G401 (cell line): ENCODE data around the gene CDK17. TPM values are rescaled to one million over a fixed set of nuclear protein-coding genes. Genes with fewer than 3 reads are reported as not detected.
"Not testable (repeated sequence)": the region's sequence is repeated elsewhere in the genome, so short reads cannot be mapped to it uniquely, and the experiment has no call there.

ENCODE experiments used
- DNase-seq: peaks from one replicate; pipeline ENCODE4 v3.0.0-alpha.2; 2015; ENCODE audit warnings: low spot score
- in situ Hi-C: cut with HindIII; loops from 2 replicates; pipeline ENCODE4 v1.10.0; 2016; ENCODE audit warnings: low sequenced_read_pairs, mixed read lengths
- total RNA-seq: library from RNA; depleted of rRNA; stranded (reverse); fragments of >200 nt; shearing (Covaris generic); gene quantifications from 2 replicates; pipeline ENCODE4 v1.2.3, GENCODE V29; 2014; rRNA removed

Gene CDK17
- total RNA-seq: 13.9 and 26.2 TPM in 2 replicates

GRCh38 chr12:96399919-96400630 is at the start of gene CDK17:
Gene CDK17 (minus strand): TSS chr12:96400439. CDS start chr12:96334836, 65,603 bp downstream.
- DNase-seq: peak; percentile 76
- in situ Hi-C loops: no loop called here

GRCh38 chr12:96448300-96448699 is 48.1 kb upstream of the CDK17 start:
- in situ Hi-C loops: no loop called here
- DNase-seq: no peak

GRCh38 chr12:96447256-96447655 is 47.0 kb upstream of the CDK17 start:
- in situ Hi-C loops: no loop called here
- no peak for DNase-seq

DNA sequence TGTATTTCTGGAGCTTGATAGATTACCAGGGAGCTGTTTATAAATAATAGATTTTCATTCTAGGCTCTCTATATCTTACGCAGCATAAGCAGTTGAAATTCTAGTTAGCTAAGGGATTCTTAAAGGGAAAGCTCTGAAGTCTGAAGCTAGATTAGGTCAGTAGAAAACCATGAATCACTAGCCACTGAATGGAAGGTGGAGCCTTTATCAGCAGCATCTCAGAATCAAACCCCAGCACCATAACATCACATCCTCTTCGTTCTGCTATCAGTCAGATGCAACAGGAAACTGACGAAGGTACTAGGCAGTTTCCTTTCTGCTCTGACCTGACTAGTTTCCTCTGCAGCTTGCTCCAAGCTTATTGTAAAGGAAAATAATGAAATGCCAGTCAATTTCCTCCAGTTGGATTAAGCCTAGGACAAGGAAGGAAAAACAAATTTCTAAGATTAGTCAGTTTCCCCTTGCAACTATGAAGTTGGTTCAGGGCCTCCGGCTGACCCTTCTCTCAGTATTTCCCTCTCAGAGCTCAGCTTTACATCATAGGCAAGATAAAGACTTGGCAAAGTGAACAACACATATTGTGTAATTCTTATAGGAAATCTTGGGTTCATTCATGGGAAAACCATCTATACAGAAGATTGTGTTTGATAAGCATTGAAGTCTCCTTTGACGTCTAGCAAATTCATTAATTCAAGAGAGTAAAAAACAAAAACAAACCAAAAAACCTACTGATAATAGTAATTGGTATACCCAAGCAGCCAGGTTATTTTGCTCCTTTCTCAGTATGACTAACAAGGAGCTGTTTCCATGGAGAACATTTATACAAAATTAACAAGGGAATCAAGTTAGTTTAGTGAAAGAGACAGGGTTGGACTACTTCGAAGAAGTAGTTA is 45.7 kb upstream of the CDK17 start:
- no peak for DNase-seq
- in situ Hi-C loops: no loop called here

- in situ Hi-C loops: no loop called here
- no peak for DNase-seq
Measured at GRCh38 chr12:96444399-96444798, 44.2 kb upstream of the CDK17 start.

GRCh38 chr12:96442906-96443305 is 42.7 kb upstream of the CDK17 start:
- in situ Hi-C loops: no loop called here
- DNase-seq: no peak

DNA sequence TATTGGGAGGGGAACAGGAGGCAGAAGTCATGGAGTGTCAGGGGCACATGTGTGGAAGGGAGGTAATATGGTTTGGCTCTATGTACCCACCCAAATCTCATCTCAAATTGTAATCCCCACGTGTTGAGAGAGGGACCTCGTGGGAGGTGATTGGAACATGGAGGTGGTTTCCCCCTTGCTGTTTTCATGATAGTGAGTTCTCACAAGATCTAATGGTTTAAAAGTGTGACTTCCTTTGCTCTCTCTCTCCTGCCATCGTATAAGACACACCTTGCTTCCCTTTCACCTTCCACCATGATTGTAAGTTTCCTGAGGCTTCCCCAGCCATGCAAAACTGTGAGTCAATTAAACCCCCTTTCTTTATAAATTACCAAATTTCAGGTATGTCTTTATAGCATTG is 41.6 kb upstream of the CDK17 start:
- DNase-seq: no peak
- in situ Hi-C loops: no loop called here

DNA sequence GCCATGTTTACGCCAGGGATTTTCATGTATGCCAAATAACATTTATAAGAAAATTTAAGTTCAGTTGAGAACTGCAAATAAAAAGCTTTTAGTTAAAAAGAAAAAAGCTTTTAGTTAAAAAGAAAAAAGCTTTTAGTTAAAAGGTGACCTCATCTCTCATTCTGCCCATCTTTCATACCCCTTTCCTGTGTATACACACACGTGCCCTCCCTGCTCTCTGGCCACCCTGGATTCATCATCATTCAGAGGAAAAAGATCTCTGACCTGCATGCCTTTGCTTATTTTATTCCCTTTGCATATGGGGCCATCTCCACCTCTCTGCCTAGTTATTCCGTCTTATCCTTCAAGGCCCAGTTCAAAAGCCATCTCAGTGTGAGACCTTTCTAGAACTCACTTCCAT is 38.1 kb upstream of the CDK17 start:
- no peak for DNase-seq
- in situ Hi-C loops: no loop called here

DNA sequence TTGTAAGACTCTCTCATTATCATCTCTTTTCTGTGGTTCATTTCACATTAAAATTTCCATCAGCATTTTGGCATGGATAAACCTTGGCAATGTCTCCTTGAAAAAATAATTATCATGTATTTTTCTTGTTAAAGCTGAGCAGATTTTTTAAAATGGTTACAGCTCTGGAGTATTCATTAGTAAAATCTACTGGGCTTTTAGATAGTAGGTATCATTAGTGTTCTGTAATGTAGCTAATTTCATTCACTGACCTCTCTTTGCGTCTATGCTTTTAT is 36.9 kb upstream of the CDK17 start:
- in situ Hi-C loops: no loop called here
- DNase-seq: no peak

DNA sequence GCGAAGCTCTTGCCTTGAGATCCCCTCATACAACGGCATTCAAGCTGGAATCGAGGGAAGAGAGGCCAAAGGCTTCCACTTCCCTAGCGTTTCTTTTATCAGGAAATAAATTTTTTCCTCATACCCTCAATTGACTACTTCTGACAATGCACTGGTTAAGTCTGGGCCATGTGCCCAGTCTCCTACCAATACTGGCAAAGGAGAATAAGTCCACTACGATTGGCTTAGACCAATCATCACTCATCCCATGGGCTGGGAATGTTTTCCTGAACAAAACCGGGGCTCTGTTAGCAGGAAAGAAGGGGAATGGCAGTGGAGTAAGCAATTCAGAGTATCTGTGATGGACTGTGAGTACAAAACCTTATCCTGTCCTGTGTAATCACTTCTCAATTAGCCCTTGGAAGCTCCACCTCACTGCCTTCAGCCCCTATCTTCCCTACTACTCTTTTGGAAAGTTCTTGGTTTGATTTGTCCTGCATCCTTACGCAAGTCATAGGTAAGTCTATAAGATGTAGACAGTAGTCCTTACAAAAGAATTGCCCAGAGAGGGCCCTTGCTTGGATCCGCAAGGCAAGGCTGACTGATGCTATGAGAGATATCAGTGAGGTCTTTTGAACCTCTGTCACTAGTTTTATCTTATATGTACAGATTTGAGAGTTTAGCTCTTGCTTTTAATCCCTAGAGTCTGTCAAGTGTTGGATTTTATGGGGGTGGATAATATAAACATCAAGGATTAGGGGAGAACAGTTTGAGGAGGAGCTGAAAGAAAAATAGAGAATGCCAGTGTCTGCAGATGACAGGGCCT is 36.3 kb upstream of the CDK17 start:
- DNase-seq: no peak
- in situ Hi-C loops: no loop called here

- in situ Hi-C loops: no loop called here
- no peak for DNase-seq
Measured at GRCh38 chr12:96434107-96434506, 33.9 kb upstream of the CDK17 start.

GRCh38 chr12:96432496-96433321 is 32.5 kb upstream of the CDK17 start:
- in situ Hi-C loops: not testable (repeated sequence)

DNA sequence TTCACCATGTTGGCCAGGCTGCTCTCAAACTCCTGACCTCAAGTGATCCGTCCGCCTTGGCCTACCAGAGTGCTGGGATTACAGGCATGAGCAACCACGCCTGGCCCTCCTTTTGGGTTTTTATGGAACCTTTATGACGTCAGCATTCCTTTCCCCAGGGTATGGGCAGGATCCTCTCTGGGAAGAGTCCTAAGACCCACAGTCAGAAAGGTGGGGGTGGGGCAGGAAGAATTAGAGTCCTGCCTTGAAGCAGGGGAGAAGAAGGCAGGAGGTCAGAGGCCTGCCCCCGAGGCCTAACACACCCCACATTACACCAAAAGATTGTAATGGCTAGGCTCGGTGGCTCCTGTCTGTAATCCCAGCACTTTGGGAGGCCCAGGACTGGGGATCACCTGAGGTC is 30.8 kb upstream of the CDK17 start:
- in situ Hi-C loops: no loop called here
- no peak for DNase-seq

More at GRCh38 chr12:96432496-96433321, 32.5 kb upstream of the CDK17 start:
- not testable (repeated sequence) for DNase-seq

DNA sequence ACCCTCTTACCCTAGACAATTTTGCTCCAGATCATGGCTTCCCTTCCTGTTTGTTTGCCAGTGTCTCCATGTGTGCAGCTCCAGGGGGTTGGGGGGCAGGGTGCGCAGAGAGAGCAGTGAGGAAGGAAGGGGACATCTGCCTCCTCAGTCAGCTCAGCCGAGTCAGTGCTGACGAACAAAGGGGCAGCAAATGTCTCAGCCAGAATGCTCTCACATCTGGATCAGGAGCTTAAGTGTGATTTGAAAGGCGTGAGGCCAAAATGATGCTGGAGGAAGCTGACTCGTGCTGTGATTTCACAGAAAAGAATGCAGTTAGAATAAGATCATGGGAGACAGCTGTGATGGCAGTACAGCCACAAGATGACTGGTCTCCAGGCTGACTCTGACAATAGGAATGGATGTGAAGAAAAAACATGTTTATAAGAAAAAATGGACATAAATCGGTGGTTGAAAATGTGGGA is 27.1 kb upstream of the CDK17 start:
- in situ Hi-C loops: no loop called here
- DNase-seq: no peak

GRCh38 chr12:96425951-96426350 is 25.7 kb upstream of the CDK17 start:
- DNase-seq: no peak
- in situ Hi-C loops: no loop called here

- no peak for DNase-seq
- in situ Hi-C loops: no loop called here
Measured at GRCh38 chr12:96425321-96425720, 25.1 kb upstream of the CDK17 start.

DNA sequence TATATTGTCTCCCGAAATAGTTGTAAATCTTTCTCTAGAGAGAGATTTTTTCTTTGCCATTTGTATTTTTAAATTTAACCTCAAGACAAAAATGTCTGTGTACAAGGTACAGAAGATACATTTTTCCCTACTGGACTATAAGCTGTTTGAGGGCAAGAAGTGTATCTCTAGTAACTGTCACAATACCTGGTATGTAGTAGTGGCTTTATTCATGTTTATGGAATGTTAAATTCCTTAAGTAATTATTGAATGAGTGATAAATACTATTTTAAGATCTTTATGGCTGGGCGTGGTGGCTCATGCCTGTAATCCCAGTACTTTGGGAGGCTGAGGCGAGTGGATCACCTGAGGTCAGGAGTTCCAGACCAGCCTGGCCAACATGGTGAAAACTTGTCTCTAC is 24.4 kb upstream of the CDK17 start:
- in situ Hi-C loops: no loop called here
- DNase-seq: no peak

GRCh38 chr12:96422192-96422591 is 22.0 kb upstream of the CDK17 start:
- in situ Hi-C loops: no loop called here
- DNase-seq: no peak

- no peak for DNase-seq
- in situ Hi-C loops: no loop called here
Measured at GRCh38 chr12:96421014-96421413, 20.8 kb upstream of the CDK17 start.
